IPS-NIHi11 (cell line): Measurements from ENCODE around the gene GPR161.
"Not testable (repeated sequence)": the region's sequence is repeated elsewhere in the genome, so short reads cannot be mapped to it uniquely, and the experiment has no call there.

Experiments
- DNase-seq: peaks from one replicate; pipeline ENCODE4 v3.0.0; 2012; ENCODE audit warnings: mixed read lengths, low spot score

Gene GPR161

GRCh38 chr1:168086438-168086837, 50.3 kb downstream of the GPR161 start:
- DNase-seq: no peak

GRCh38 chr1:168085401-168085872, 51.3 kb downstream of the GPR161 start:
- DNase-seq: no peak

- DNase-seq: peak; percentile 87
Measured at GRCh38 chr1:168084396-168085231, 52.1 kb downstream of the GPR161 start.

GRCh38 chr1:168083456-168084325, 53.0 kb downstream of the GPR161 start:
- no peak for DNase-seq

- peak; percentile 85 for DNase-seq
Measured at GRCh38 chr1:168082008-168082876, 54.5 kb downstream of the GPR161 start.

GRCh38 chr1:168081373-168082007, 55.2 kb downstream of the GPR161 start:
- no peak for DNase-seq

- DNase-seq: no peak
Measured at GRCh38 chr1:168079761-168080160, 57.0 kb downstream of the GPR161 start.

- DNase-seq: no peak
Measured at GRCh38 chr1:168069384-168069783, 67.3 kb downstream of the GPR161 start.

GRCh38 chr1:168065506-168065905, 71.2 kb downstream of the GPR161 start:
- no peak for DNase-seq

- DNase-seq: no peak
Measured at GRCh38 chr1:168064216-168064615, 72.5 kb downstream of the GPR161 start.

- DNase-seq: no peak
Measured at GRCh38 chr1:168057921-168058320, 78.8 kb downstream of the GPR161 start.

GRCh38 chr1:168057355-168057754, 79.4 kb downstream of the GPR161 start:
- DNase-seq: no peak

- not testable (repeated sequence) for DNase-seq
Measured at GRCh38 chr1:168056152-168056551, 80.6 kb downstream of the GPR161 start.

- DNase-seq: no peak
Measured at GRCh38 chr1:168054117-168054516, 82.6 kb downstream of the GPR161 start.

GRCh38 chr1:168053681-168054080, 83.0 kb downstream of the GPR161 start:
- DNase-seq: no peak

GRCh38 chr1:168050880-168051279, 85.8 kb downstream of the GPR161 start:
- no peak for DNase-seq

- DNase-seq: no peak
Measured at GRCh38 chr1:168050307-168050706, 86.4 kb downstream of the GPR161 start.

- DNase-seq: no peak
Measured at GRCh38 chr1:168045311-168045710, 91.4 kb downstream of the GPR161 start.

GRCh38 chr1:168042362-168042761, 94.4 kb downstream of the GPR161 start:
- DNase-seq: no peak

GRCh38 chr1:168035345-168035744, 101.4 kb downstream of the GPR161 start:
- DNase-seq: no peak

GRCh38 chr1:168032029-168032428, 104.7 kb downstream of the GPR161 start:
- no peak for DNase-seq
